ELR (cell line): ENCODE measurements around the gene CRTAC1.

Experiments
- DNase-seq: peaks from one replicate; pipeline ENCODE4 v3.0.0-alpha.2; 2015; ENCODE audit warnings: low read depth

Gene CRTAC1

DNA sequence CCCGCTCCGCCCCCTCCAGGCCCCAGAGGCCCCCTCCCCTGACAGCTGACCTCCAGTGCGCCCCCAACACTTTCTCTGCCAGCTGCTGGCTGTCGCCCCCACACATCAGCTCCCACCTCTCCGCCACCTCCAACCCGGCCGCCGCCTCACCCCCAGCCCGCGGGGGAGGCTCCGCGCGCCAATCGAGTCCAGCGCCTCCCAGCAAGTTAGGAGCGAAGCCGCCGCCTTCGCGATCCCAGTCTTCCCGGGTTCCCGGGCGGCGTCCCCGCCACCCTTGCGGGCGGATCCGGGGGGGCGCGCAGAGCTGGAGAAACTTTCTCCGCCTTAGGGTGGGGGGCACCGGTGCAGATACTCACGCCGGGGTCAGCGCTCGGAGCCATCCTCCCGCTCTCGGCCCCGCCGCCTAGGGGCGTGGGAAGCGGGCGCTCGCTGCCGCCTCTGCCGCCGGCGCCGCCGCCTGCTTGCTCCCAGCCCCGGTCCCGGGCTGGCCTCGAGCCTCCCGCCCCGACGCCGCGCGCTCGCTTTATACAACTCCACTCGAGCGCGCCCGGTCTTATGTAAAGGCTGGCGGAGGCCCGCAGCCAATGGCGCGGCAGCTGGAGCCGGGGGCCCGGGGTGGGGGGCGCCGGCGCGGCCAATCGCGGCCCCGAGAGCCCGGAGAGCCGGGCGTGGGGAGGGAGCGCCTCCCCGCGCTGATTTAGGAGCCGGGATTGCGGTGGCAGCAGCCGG is at the start of gene CRTAC1:
Gene CRTAC1 (minus strand): TSS at position 529 of the 729 bp plus-strand sequence. CDS start 149 bp downstream, at position 380.
- DNase-seq: no peak

GRCh38 chr10:98078774-98079173 is 48.4 kb upstream of the CRTAC1 start:
- no peak for DNase-seq

DNA sequence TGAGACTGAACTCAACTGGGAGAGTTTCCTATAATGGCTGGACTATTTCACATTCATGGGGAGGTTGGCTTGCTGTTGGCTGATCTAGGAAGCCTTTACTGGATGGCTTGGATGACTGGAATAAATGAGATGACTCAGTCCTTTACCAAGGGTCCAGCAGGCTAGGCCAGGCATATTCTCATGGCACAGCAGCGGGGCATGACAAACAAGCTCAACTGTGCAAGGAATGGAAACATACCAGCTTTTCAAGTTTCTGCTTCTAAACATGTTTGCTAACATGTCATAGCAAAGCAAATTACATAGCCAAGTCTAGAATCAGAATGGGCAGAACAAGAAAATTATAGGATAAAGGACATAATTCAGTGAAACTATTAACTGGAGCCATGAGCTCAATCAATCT is 46.8 kb upstream of the CRTAC1 start:
- no peak for DNase-seq

DNA sequence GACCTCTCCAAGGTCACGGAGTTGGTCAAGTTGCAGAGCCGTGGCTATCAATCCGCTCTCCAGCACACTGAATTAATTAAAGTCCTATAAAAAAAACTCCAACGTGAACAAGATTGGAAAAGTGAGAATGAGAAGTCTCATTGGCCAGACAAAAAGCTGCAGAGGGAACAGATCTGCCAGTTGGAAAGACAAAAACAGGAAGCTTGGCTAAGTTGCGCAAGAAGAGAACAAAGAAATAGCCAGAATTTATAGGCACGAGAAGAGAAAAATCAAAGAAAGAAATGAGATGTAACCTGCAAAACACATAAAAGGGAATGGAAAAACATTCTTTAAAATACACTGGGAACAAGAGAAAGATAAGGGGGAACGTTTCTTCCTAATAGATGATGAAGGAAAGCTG is 45.7 kb upstream of the CRTAC1 start:
- DNase-seq: no peak

DNA sequence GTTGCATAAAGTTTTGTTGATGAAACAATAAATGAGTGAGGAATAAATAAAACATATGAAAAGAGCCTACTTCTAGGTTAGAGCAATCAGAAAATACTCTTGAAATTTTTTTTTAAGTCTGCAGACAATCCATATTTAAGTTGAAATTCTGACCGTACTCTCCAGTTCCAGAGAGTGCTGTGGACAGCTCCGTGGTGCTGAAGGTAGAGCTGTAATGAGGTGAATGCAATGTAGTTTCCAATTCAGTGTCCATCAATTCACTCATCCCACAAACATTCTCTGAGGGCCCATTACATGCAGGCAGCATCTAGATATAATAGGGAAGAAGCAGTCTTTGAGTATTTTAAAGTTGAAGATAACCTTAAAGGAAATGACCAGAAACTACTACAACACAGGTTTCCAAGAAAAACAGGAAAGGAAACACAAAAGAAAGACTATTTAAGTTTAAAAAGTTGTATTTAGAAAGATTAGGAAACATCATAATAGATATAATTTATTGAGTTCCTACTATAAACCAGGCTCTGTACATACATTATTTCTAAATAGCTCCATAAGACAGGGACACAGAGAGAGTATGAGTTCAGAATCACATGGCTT is 44.0 kb upstream of the CRTAC1 start:
- DNase-seq: peak; percentile 17

DNA sequence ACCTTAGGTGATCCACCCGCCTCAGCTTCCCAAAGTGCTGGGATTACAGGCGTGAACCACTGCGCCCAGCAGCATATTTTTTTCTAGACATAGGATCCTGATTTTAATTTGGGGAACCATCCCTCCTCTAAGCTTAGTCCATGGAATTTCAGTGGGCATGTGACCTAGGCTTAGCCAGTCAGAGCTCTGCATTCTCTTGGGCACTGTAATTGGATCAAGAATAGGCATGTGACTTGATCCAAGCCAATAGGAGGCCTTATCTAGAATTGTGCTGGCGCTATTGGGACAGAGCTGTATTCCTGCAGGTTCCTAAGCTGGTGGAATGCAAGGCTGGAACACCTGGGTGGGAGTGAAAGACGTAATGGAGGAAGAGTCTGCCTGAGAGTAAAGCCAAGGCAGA is 36.7 kb upstream of the CRTAC1 start:
- no peak for DNase-seq

DNA sequence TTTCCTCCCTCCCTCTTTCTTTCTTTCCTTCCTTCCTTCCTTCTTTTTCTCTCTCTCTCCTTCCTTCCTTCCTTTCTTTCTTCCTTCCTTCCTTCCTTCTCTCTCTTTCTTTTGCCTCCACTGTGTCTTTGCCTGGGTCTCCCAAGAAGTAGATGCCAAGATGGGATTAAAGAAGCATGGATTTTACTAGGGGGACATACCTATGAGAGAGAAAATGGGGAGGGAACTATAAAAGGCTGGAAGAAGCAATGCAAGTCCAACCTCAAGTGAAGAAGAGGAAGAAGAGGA is 33.3 kb upstream of the CRTAC1 start:
- no peak for DNase-seq

GRCh38 chr10:98062424-98062823 is 32.0 kb upstream of the CRTAC1 start:
- DNase-seq: no peak

- DNase-seq: no peak
Measured at GRCh38 chr10:98060079-98060478, 29.7 kb upstream of the CRTAC1 start.

DNA sequence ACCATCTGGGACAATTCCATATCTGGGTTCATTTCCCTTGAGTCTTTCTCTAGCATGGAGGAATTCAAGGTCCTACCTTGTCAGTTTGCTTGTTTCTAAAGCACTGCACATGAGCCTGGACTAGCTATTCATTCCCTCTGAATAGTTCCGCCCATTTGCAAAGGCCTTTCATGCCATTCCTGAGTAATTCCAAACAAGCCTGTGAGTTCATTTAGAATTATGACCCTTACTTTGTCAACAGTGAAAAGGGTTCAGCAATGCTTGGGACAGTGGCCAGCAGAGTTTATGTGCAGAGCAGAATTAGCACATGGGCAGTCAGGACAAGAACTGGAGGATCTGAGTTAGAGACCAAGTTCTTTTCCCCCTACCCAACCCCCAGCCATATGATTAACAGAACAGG is 27.9 kb upstream of the CRTAC1 start:
- DNase-seq: no peak

DNA sequence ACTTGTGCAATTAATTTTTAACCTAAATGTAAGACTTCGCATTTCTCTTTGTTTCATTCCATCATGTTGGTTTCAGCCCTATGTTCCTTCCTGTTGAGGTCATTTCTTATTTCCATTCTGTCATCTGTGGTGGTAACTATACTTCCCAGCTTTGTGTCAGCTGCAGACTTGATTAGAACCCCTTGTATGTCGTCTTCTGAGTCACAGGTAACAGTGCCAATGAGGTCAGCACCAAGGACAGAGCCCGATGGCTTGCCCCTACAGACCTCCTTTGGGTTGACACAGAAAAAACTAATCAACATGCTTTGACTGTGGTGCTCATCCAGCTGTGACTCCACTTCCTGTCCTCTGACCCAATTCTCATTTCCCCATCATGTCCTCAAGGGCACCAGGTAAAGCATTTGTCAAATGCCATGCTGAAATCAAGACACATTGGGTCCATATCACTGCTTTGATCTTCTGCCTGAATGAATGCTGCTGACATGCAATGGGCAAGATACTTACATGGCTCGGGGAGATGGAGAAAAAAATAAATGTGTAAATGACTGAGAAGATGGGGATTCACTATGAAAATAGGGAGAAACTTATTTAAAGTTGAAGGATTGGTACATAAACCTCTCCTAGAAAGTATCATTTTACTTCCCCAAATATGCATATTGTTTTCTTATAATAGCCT is 25.6 kb upstream of the CRTAC1 start:
- peak; percentile 26 for DNase-seq

GRCh38 chr10:98047009-98047741 is 16.8 kb upstream of the CRTAC1 start:
- no peak for DNase-seq

GRCh38 chr10:98045785-98046389 is 15.5 kb upstream of the CRTAC1 start:
- peak; percentile 69 for DNase-seq

DNA sequence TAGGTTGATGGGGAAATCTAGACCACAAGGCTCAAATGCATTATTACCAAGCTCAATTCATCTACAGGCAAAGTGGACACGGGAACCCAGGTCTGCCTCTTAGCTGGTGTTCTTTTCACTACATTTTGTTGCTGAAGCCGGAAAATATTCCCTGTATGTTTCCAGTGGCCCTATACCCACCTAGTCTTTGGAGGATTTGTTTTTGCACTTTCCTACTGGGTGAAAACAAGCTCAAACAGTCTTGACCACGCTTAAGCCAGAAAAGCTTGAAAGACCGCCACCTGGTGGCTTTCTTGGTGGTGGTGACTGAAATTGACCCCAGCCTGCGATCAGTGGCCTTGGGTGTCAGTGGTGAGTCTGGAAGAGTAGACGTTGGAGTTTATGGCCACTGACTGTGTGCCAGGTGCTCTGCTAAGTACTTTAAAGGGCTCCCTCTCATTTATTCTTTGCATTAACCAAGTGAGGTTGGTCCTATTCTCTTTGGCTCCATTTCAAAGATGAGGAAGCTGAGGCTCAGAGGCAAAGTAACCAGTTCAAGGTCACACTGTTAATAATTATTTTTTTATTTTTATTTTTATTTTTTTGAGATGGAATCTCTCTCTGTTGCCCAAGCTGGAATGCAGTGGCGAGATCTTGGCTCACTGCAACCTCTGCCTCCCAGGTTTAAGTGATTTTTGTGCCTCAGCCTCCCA is 11.1 kb upstream of the CRTAC1 start:
- peak; percentile 66 for DNase-seq

DNA sequence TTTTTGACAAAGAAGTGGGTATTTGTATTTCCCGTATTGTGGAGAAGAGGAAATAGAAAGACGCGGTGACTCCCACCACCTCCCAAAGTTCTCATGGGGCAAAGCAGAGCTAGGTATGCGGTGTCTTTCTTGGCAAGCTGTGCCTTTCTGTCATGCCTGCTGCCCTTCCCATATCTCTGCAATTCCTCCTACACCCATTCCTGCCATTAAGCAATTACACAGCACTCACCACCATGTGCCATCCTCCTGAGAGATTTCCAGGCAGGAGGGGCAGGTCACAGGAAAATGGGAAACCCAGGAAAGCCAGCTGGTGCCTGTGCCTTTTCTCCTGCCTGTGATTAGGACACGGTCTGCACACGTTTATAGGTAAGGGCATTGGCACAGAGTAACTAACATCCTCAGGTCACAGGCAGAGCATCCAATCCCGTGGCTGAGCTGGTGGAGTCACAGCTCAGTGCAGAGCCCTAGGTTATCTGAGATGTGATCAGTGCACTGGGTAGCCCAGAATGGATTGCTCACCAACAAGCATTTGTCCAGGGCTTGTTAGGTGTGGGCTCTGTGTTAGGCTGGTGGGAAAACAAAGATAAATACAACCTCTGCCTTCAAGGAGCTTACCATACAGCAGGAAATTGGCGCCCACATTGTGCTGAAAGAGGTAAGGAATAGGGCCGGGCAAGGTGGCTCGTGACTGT is 9.4 kb upstream of the CRTAC1 start:
- no peak for DNase-seq

DNA sequence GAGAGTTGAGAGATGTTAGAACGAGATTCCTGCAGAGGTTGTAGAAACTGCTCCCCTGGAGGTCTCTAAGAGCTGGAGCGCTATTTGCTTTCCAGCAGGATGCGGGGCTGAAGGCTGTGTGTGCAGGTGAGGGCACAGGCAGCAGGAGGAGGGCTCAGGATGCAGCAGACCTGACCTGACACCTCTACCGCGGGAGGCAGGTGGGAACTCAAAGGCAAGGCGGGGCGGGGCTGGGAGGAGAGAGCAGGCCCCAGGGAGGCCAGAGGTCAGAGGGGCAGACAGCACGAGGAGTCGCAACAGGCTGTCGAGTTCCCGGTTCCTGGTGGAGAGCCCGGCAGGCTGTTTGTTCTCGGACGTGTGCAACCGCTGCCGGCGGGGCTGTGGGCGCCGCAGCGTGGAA is 7.9 kb upstream of the CRTAC1 start:
- DNase-seq: no peak

DNA sequence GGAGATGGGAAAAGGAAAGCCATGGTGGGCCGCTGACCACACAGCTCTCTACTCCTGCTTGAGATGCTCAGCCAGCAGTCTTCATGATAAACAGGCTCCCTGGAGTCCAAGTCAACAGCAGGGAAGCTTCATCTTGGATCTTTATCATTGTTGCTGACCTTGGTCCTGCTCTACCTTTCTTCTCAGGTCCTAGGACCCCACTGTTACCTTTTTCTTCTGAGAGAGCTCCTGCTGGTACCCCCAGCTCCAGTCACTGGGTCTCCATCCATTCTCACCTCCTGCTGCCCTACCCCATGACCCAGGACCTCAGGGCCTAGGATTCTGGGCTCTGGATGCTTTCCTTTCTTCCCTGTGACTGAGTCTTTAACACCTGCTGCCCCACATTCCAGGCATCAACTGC is 5.2 kb upstream of the CRTAC1 start:
- DNase-seq: no peak

GRCh38 chr10:98033515-98033914 is 3.1 kb upstream of the CRTAC1 start:
- DNase-seq: no peak

DNA sequence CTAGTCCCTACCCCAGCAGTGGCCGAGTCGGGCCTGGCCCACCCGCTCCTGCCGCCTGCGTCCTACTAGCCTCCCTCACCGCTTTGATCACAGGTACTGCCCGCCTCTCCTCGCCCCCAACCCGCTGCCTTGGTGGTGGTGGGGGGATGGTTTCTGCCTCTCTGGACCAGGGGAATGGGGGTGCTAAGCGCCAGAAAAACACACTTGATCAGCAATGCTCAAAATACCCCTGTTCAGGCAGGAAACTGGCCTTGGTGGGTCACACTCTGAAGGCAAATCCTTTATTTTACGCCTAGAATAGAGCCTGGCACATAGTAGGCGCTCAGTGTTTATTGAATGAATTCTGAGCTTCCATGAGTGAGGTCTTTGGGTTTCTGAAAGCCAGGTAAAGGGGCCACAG is 1.0 kb upstream of the CRTAC1 start:
- no peak for DNase-seq

GRCh38 chr10:98030991-98031431 is 590 bp upstream of the CRTAC1 start:
- no peak for DNase-seq
